ENCODE results near the gene LRRC32.

Gene LRRC32

GRCh38 chr11:76676636-76677457 is 6.3 kb upstream of the LRRC32 start:
- no peak for DNase-seq

DNA sequence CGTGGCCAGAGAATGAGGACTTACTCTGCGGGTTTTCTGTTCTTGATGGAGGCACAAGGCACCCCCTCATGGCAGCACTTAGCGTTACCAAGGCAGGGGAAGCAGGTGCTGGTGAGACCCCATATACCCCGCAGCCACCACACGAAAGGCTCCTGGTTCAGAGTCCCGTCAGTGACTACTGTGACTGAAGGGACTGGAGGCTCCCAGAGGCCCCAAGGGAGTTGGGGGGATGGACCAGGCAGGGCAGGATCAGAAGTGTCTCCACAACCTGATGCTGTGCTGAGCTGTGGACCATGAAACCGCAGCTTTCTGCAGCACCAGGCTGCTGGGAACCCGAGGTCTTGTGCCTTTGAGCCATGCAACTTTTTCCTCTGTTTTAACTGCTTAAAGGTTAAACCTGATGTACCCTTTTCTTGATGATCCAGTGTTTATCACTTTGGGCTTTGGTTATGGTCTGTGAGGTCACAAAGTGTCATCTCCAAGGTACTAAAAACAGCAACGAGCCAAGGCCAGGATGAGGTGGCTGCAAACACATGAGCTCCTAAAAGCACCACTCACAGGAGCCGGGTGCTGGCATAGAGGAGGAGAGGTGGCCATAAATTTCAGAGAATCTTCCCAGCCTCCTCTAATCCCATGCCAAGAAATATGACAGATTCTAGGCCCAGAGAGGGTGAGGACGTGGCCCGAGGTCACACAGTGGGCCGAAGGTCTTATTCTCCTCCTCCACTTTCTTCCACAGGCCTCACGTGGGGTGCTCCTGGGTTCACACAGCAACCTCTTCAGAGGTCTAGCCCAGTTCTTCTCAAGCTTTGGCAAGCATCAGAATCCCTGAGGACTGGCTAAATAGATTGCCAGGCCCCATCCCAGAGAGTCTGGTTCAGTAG is 4.2 kb upstream of the LRRC32 start:
- DNase-seq, result no peak

DNA sequence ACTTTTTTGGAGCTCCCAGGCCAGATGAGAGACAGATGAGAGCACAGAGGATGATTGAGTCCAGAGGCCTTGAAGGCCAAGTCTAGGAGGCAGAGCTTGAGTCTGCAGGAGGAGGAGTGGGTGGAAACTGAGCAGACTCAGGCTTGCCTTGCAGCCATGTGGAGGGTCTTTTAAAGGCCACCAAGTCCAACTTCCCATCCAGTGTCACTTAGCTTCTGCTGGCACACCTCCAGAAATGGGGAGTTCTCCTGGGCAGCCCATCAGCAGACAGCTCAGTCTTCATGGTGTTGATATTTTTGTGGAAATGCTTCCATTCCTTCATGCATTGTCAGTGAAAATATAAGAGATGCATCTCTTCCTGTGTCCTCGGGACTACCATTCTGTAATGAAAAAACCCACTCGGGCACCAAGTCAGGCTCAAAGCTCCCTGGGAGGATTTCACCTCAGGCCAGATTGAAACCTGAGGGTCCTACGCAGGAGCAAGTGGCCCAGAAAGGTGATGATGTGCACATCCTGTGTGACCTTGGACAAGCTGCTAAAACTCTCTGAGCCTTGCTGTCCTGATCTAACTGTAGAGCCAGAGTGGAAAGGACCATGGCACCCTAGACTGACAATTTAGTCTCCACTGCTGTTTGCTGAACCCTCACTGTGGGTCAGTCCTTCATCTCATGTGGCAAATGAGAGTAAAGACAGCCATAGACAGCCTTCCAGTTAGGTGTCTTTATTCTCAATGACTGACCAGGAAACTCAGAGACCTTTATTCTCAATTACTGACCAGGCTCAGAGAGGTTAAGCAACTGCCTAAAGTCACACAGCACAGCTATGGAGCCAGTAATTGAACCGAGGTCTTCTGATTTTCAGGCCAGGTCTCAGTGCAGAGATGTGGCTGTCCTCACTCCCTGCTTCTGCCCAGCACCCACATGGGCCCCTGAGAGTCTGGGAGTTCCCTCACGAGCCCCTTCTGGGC is 2.9 kb upstream of the LRRC32 start:
- DNase-seq, result no peak

GRCh38 chr11:76672431-76673175 is 2.1 kb upstream of the LRRC32 start:
- no peak for DNase-seq

DNA sequence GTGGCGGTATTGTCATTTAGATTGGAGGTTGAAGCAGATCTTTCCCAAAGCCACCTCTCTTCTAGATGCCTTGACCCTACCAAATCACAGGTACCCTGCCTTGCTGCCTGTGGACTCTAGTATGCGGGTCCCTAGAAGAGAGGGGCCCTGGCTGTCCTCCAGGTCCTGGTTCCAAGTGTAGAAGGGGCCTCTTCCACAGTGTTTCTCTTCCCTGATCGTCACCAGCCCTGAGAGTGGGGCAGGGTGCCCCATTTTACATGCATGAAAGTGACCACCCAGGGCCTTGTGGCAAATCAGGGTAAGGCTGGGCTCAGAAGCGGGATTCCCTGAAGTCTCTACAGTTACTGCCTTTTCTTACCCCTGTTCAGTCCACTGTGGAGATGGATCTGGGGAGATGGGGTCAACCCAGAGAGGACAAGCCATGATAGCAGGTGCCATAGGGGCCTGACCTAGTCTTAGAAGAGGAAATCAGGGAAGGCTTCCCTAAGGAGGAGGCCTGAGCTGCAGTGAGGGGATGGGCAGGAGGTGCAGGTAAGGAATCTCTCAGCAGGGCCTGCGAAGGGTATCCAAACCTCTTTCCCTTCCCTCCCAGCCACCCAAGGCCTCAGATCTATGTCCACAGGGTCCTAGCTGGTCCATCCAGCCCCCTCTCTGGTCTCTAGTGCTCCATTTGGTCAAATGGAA is 1.2 kb upstream of the LRRC32 start:
- DNase-seq, result no peak

DNA sequence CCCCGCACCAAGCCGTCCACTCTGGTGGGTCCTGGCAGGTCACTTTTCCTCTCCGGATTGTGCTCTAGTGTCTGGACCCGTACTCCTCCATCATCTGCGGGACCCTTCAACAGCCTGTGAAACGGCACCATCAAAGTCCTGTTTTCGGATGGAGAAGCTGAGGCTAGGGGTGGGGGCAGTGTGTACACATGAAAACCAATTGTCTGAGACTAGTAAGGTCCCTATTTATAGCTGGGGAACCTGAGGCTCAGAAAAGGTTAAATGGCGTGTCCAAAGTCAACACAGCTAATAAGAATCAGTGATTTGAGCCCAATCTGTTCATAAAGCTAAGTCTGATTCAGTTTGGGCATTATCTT is 668 bp upstream of the LRRC32 start:
- DNase-seq, result no peak

GRCh38 chr11:76669901-76670484 is 554 bp downstream of the LRRC32 start:
- DNase-seq, result no peak

GRCh38 chr11:76668362-76669155 is 2.0 kb downstream of the LRRC32 start:
- no peak for DNase-seq

DNA sequence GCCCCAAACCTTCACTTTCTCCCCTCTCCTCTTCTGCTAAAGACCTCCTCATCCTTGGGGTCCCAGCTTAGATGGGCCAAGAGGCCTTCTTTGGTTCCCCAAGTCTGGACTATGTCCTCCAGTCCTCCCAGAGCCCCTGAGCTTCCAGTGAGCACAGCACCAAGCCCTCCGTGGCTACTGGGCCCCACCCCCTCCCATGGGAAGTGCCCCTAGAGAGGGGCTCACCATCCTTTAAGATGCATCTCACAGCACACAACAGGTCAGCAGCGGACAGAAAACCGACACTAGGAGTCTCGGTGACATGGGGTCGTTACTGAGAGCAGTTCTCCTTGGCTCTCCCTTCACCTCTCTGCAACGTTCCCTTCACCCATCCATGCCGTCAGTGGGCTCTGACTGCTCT is 2.7 kb downstream of the LRRC32 start:
- no peak for DNase-seq

DNA sequence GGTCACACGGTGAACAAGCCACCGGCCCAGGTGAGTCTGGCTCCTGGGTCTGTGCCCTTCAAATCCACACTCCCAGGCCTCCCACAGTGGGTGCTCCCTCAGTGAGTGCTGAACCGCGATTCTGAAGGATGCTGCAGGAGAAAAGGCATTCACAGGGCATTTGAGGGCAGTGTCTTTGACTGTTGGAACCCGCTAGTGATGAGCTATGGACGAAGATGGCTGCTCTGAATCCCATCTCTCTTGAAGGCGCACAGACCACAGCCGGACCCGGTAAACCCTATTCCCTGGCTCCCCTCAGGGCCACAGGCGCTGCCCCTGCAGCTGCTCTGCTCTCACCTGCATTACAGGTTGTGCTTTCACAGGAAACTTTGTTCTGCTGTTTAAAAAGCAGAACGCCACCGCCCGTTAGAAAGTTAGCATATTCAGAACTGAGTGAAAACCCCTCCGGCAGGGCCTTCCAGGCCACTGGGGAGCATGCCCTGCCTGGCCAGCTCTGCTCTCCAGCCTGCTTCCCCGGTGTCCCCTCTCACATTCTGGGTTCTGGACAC is 3.2 kb downstream of the LRRC32 start:
- DNase-seq, result no peak

DNA sequence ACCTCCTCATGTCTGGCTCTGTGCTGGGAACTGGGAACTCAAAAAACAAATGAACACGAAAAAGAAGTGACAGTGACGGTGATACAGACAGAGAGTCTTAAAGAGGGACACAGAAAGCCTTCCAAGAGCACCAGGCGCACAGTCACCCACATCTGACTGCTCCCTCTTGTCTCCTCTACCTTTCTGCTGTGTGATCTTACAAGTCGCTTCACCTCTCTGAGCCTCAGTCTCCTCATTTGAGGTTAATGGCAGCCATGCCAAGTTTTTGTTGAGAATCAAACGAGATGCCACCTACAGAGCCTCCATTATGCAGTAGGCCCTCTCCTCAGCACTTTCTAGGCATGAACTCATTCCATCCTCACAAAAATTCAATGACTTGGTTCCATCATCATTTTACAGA is 3.7 kb downstream of the LRRC32 start:
- DNase-seq, result no peak

GRCh38 chr11:76666408-76666807 is 4.1 kb downstream of the LRRC32 start:
- no peak for DNase-seq

GRCh38 chr11:76665921-76666351 is 4.6 kb downstream of the LRRC32 start:
- DNase-seq, result no peak

DNA sequence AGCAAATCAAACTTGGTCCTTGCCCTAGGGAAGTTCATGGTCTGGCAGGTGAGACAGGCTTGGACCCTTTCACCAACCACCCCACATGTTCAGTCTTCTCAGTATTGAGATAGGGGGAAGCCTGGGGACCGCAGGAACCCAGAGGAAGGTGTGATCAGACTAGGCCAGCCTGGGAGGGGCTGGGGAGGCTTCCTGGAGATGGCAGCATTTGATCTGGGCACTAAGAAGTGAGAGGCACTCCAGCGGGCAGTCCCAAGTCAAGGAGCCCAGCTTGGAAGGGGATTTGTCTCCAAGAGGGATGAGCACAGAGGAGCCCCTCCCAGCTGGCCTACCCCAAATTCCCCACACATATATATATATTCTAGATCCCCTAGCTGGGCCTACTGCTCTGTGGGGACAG is 5.4 kb downstream of the LRRC32 start:
- no peak for DNase-seq

DNA sequence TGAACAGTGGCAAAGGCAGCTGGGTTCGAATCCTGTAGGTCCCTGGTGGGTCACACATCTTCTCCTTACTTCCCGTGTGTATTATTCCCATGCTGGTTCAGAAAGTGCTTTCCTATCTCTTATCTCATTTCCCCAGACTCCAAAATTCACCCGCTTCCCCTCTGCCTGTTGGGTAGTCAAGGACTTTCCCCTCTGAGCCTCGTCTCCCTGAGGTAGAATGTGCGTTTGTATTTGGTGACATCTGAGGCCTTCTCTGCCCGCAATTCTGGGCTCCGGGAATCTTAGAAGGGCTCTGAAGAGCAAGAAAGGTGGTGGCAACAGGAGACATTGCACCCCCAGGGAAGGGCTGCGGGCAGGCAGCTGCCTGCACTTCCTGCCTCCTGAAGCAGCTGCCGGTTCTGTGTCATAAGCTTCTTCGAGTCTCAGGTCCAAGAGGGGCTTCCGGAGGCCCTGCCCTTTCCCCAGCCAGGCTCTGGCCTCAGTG is 5.9 kb downstream of the LRRC32 start:
- no peak for DNase-seq

DNA sequence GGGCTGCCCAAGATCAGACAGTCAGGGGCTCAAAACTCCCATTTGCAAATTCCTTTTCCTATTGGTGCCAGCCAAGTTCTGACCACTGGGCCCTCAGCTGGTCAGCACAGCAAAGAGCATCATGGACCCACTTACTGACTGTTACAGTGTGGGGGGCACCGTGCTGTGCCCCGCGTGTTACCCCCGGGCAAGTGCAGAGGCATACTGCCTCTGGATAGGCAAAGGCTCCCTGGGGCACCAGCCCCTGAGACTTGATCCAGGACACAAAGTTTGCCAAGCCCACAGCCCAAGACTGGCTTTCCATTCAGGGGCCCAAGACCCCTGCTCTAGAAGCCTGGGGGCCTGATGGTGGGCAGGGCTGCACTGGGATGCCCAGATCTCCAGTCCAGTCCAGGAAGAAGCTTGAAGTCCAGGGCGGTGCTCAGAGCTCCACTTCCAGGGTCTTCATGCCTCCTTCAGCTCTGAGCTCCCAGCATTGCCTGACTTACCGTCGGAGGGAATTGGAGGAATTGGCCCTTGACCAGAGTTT is 6.6 kb downstream of the LRRC32 start:
- no peak for DNase-seq

DNA sequence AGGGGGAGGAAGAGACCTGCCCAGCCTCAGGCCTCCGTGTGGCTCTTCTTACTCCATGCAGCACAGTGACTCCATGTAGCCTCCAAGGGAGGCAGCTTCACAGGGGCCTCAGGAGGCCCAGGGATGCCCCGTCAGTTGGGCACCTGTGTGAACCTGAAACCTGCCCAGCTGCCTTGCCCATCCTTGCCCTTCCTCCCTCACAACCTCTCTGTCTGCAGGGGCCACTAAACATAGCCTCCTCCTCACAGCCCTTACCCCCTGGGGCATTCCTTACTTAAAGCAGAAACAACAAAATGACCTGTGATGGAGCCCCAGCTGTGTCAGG is 7.1 kb downstream of the LRRC32 start:
- DNase-seq, result no peak

DNA sequence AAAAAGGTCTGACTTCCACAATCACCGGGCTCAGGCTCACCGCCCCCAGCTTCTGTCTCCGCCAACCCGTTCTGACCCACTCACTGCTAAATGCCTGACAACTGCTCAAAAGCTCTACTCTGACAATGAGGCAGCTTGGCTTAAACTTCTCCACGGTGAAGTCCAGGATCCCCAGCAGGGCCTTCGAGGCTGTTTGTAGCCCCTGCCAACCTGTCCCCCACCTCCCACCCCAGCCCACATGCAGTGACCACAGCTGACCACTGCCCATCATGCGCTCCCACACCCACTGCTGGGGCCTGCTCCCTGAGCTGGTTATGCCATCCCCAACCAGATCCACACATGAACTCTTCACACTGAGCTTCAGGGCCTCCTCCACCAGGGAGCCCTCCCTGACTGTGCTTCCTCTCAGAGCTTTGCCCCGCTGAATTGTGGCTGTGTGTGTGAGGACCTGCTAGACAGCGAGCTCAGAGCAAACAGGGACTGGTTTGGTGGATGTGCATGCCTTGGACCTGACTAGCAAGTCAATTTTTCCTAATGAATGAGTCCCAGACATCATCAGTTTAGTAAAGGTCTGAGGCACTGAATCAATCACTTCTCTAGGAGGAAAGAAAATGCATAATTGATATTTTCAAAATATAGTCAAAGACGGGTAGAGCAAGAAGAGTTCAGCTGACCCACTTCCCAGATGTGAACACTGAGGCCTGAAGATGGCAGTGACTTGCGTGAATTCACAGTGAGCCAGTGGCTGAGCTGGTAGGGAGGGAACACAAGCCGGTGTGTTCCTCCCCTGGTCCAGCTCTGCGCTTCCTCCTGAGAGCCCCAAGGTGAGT is 7.7 kb downstream of the LRRC32 start:
- no peak for DNase-seq

All from NCI-H1436 treated with DMSO at 0.1 percent for 48 hours (cell line).